Astrocyte of the spinal cord (primary cell): ENCODE results near the gene AGAP1.

Experiments used
- DNase-seq: peaks from one replicate; pipeline ENCODE4 v3.0.0; 2011; ENCODE audit warnings: low read depth, low spot score
- H3K4me3 ChIP-seq: 2 replicates; pipeline ENCODE4 v1.5.1; 2011; ENCODE audit warnings: low read depth, mild to moderate bottlenecking, low read length, moderate library complexity
- CTCF ChIP-seq: IDR thresholded peaks from 2 replicates; pipeline ENCODE4 v1.5.1; 2012; ENCODE audit warnings: low read depth, mild to moderate bottlenecking, low read length, inconsistent platforms
- in situ Hi-C: cut with HindIII; loops from 2 replicates; pipeline ENCODE4 v1.10.0; 2017; ENCODE audit warnings: low sequenced_read_pairs

Gene AGAP1

GRCh38 chr2:236065314-236066160 lies 571.7 kb downstream of the AGAP1 start:
- no peak for TF ChIP-seq CTCF
- no peak overlapping the region for H3K4me3 ChIP-seq
- DNase-seq, result no peak
- in situ Hi-C loops, result no loop called here

- DNase-seq, result no peak
- no peak overlapping the region for H3K4me3 ChIP-seq
- no peak for TF ChIP-seq CTCF
- in situ Hi-C loops, result no loop called here
Measured at GRCh38 chr2:236070236-236070635, 576.4 kb downstream of the AGAP1 start.

- H3K4me3 ChIP-seq, result no peak overlapping the region
- in situ Hi-C loops, result no loop called here
- TF ChIP-seq CTCF, result no peak
- no peak for DNase-seq
Measured at GRCh38 chr2:236073246-236073645, 579.4 kb downstream of the AGAP1 start.

GRCh38 chr2:236073867-236074655 lies 580.2 kb downstream of the AGAP1 start:
- no peak for DNase-seq
- TF ChIP-seq CTCF, result no peak
- no peak overlapping the region for H3K4me3 ChIP-seq
- in situ Hi-C loops, result no loop called here

GRCh38 chr2:236075802-236076201 lies 582.0 kb downstream of the AGAP1 start:
- DNase-seq, result peak; percentile 14
- in situ Hi-C loops, result no loop called here
- no peak overlapping the region for H3K4me3 ChIP-seq
- TF ChIP-seq CTCF, result no peak

- in situ Hi-C loops, result no loop called here
- DNase-seq, result peak; percentile 84
Measured at GRCh38 chr2:236078297-236079255, 584.7 kb downstream of the AGAP1 start.

More at GRCh38 chr2:236078297-236079255, 584.7 kb downstream of the AGAP1 start:
- H3K4me3 ChIP-seq, result no peak overlapping the region
- no peak for TF ChIP-seq CTCF
